ENCODE measurements around the gene MAP3K20. TPM values are rescaled to one million over a fixed set of nuclear protein-coding genes. Genes with fewer than 3 reads are reported as not detected.
"Not testable (repeated sequence)": the region's sequence is repeated elsewhere in the genome, so short reads cannot be mapped to it uniquely, and the experiment has no call there.

The MAP3K20 gene
- total RNA-seq, 1 experiment from 2014 or later = 150 TPM

DNA sequence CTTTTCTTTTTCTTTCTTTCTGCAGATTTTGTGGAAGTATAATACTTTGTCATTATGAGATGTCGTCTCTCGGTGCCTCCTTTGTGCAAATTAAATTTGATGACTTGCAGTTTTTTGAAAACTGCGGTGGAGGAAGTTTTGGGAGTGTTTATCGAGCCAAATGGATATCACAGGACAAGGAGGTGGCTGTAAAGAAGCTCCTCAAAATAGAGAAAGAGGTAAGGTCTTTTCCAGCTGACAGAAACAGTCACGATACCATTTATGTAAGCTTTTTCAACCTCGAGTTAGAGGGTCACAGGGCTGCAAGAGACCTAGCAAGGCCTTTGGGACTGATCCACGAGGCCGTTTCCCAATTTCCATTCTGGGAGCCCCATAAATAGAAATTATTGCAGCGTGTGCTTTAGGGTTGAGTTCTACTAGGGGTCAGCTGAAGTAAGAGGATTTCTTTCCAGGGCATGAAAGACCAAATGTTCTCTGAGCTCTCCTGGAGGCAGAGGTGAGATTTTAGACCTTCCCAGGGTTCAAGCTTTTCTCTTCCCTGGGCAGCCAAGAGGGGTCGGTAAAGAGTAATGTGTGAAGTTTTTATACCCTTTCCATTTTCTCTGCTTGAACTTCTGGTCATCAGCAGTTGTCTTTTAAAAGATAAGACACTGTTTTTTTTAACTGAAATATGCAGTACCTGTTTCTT, 15.5 kb downstream of the MAP3K20 start:
- Mint-ChIP-seq H3K4me1 (ENCODE audit: insufficient read depth, unreplicated experiment) (peaks cover 18% of the 10 kb centered on the region), H3K4me3 (ENCODE audit: unreplicated experiment) (no peak overlapping the region), H3K27ac (ENCODE audit: low read depth, unreplicated experiment) (peak overlapping the region; percentile 65), H3K36me3 (ENCODE audit: insufficient read depth, unreplicated experiment) (peaks cover 23% of the 10 kb centered on the region), H3K27me3 (ENCODE audit: insufficient read depth, unreplicated experiment) (no peaks in the 10 kb centered on the region), H3K9me3 (ENCODE audit: unreplicated experiment) (no peaks in the 10 kb centered on the region)
- ChIA-PET POLR2A (interaction anchor here (0.9 to 2.7 kb wide), 10 partner anchors 9 to 65 kb away, joined by 3 to 16 read pairs (median 4); no protein-coding TSS in a partner anchor), CTCF (interaction anchor here (0.8 to 1.5 kb wide), 10 partner anchors 11 to 285 kb away, joined by 3 to 5 read pairs (median 3); no protein-coding TSS in a partner anchor)
- DNase-seq (ENCODE audit: unreplicated experiment) = peak; percentile 34
- TF ChIP-seq, protein P1, sequence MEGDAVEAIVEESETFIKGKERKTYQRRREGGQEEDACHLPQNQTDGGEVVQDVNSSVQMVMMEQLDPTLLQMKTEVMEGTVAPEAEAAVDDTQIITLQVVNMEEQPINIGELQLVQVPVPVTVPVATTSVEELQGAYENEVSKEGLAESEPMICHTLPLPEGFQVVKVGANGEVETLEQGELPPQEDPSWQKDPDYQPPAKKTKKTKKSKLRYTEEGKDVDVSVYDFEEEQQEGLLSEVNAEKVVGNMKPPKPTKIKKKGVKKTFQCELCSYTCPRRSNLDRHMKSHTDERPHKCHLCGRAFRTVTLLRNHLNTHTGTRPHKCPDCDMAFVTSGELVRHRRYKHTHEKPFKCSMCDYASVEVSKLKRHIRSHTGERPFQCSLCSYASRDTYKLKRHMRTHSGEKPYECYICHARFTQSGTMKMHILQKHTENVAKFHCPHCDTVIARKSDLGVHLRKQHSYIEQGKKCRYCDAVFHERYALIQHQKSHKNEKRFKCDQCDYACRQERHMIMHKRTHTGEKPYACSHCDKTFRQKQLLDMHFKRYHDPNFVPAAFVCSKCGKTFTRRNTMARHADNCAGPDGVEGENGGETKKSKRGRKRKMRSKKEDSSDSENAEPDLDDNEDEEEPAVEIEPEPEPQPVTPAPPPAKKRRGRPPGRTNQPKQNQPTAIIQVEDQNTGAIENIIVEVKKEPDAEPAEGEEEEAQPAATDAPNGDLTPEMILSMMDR (IDR thresholded peaks at IDR 0.05; ENCODE audit: unreplicated experiment) = peak; percentile 27
- intact Hi-C loops (cut with micrococcal nuclease) = no loop called here
- BruUV-seq (replicated peaks) = no TSS peak

- BruUV-seq (replicated peaks) = no TSS peak
- TF ChIP-seq, protein P1 (IDR thresholded peaks at IDR 0.05; ENCODE audit: unreplicated experiment) = no peak
- Mint-ChIP-seq H3K9me3 (ENCODE audit: unreplicated experiment) (no peaks in the 10 kb centered on the region), H3K4me1 (ENCODE audit: insufficient read depth, unreplicated experiment) (peaks cover 16% of the 10 kb centered on the region), H3K27ac (ENCODE audit: low read depth, unreplicated experiment) (no peak overlapping the region), H3K36me3 (ENCODE audit: insufficient read depth, unreplicated experiment) (peaks cover 27% of the 10 kb centered on the region), H3K27me3 (ENCODE audit: insufficient read depth, unreplicated experiment) (no peaks in the 10 kb centered on the region), H3K4me3 (ENCODE audit: unreplicated experiment) (no peak overlapping the region)
- intact Hi-C loops (cut with micrococcal nuclease) = no loop called here
- POLR2A ChIA-PET = interaction anchor here (0.7 to 2.7 kb wide), 9 partner anchors 8 to 119 kb away, joined by 3 to 16 read pairs (median 3); no protein-coding TSS in a partner anchor
- no peak for DNase-seq (ENCODE audit: unreplicated experiment)
- CTCF ChIA-PET = interaction anchor here (1.0 to 1.5 kb wide), 5 partner anchors 13 to 127 kb away, joined by 3 to 5 read pairs (median 3); no protein-coding TSS in a partner anchor
Measured at GRCh38 chr2:173091910-173092309, 16.3 kb downstream of the MAP3K20 start.

GRCh38 chr2:173092844-173093402, 17.3 kb downstream of the MAP3K20 start:
- no peak for DNase-seq (ENCODE audit: unreplicated experiment)
- BruUV-seq (replicated peaks) = no TSS peak
- POLR2A ChIA-PET = interaction anchor here (0.7 to 2.7 kb wide), 4 partner anchors 28 to 118 kb away, joined by 3 to 16 read pairs (median 3); no protein-coding TSS in a partner anchor
- H3K4me1 Mint-ChIP-seq (ENCODE audit: insufficient read depth, unreplicated experiment) = peaks cover 11% of the 10 kb centered on the region
- peak overlapping the region; percentile 31 for H3K27ac Mint-ChIP-seq (ENCODE audit: low read depth, unreplicated experiment)
- H3K4me3 Mint-ChIP-seq (ENCODE audit: unreplicated experiment) = no peak overlapping the region
- intact Hi-C loops (cut with micrococcal nuclease) = no loop called here
- TF ChIP-seq, protein P1 (IDR thresholded peaks at IDR 0.05; ENCODE audit: unreplicated experiment) = no peak
- no peaks in the 10 kb centered on the region for H3K27me3 Mint-ChIP-seq (ENCODE audit: insufficient read depth, unreplicated experiment)
- peaks cover 32% of the 10 kb centered on the region for H3K36me3 Mint-ChIP-seq (ENCODE audit: insufficient read depth, unreplicated experiment)
- no peaks in the 10 kb centered on the region for H3K9me3 Mint-ChIP-seq (ENCODE audit: unreplicated experiment)
- CTCF ChIA-PET = no interaction called here

GRCh38 chr2:173093617-173094016, 18.0 kb downstream of the MAP3K20 start:
- CTCF ChIA-PET; intact Hi-C loops (cut with micrococcal nuclease): not testable (repeated sequence)

More at GRCh38 chr2:173093617-173094016, 18.0 kb downstream of the MAP3K20 start:
- DNase-seq (ENCODE audit: unreplicated experiment); BruUV-seq (replicated peaks); H3K27ac Mint-ChIP-seq (ENCODE audit: low read depth, unreplicated experiment); H3K4me3 Mint-ChIP-seq (ENCODE audit: unreplicated experiment); H3K27me3 Mint-ChIP-seq (ENCODE audit: insufficient read depth, unreplicated experiment); H3K9me3 Mint-ChIP-seq (ENCODE audit: unreplicated experiment); POLR2A ChIA-PET: not testable (repeated sequence)
- Mint-ChIP-seq H3K36me3 (ENCODE audit: insufficient read depth, unreplicated experiment) (peaks cover 32% of the 10 kb centered on the region), H3K4me1 (ENCODE audit: insufficient read depth, unreplicated experiment) (peaks cover 11% of the 10 kb centered on the region)

Data from MCF 10A (cell line).